Thyroid gland (tissue), 4 donors: ENCODE results near the gene CFAP141.

ENCODE experiments used
- POLR2A ChIP-seq, 2 donors: fragments of 450-650 bp; IDR thresholded peaks; one replicate each; pipeline ENCODE4 v1.6.1; 2017; ENCODE audit warnings: antibody characterized with exemption in 2 of 2, mild to moderate bottlenecking in 2 of 2, moderate library complexity in 1 of 2
- TF ChIP-seq, protein P1 (sequence below), 6 experiments: fragments of 200-600 bp in 3 of 6; fragments of 450-650 bp in 3 of 6; sonication (generic) in 3 of 6; IDR thresholded peaks; one replicate each; pipeline ENCODE4 v1.5.1; 2016 to 2019; ENCODE audit warnings: antibody characterized with exemption in 6 of 6, mild to moderate bottlenecking in 2 of 6, inconsistent platforms in 1 of 6, moderate library complexity in 1 of 6

DNA sequence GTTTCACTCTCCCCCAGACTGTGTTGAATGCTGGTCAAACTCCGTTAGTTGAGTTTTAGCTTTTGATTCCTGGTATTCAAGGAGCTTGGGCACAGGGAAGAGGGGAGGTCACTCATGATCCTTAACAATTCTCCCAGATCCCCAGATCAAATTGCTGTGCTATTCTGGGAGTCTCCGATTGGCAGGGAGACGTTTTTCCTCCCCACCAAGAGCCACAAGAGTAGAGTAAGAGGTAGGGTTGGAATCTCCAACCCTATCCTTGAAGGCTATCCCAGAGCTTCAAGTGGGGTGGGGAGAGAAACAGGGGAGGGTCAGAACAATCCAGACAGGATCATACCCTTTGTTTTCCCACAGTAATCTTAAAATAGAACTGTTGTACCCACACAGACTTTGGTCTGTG, 13.7 kb downstream of the CFAP141 start:
- no peak for TF ChIP-seq POLR2A (IDR thresholded peaks at IDR 0.05)
- TF ChIP-seq, protein P1, sequence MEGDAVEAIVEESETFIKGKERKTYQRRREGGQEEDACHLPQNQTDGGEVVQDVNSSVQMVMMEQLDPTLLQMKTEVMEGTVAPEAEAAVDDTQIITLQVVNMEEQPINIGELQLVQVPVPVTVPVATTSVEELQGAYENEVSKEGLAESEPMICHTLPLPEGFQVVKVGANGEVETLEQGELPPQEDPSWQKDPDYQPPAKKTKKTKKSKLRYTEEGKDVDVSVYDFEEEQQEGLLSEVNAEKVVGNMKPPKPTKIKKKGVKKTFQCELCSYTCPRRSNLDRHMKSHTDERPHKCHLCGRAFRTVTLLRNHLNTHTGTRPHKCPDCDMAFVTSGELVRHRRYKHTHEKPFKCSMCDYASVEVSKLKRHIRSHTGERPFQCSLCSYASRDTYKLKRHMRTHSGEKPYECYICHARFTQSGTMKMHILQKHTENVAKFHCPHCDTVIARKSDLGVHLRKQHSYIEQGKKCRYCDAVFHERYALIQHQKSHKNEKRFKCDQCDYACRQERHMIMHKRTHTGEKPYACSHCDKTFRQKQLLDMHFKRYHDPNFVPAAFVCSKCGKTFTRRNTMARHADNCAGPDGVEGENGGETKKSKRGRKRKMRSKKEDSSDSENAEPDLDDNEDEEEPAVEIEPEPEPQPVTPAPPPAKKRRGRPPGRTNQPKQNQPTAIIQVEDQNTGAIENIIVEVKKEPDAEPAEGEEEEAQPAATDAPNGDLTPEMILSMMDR (IDR thresholded peaks at IDR 0.05): no peak
